COR-L47 (cell line): ENCODE data around the gene KRTAP17-1.
"Not testable (repeated sequence)": the region's sequence is repeated elsewhere in the genome, so short reads cannot be mapped to it uniquely, and the experiment has no call there.

Experiments used
- DNase-seq: peaks from one replicate; lab custom pipeline; 2025; lab: John Stamatoyannopoulos, UW

KRTAP17-1 gene

GRCh38 chr17:41302981-41303380 lies 12.5 kb downstream of the KRTAP17-1 start:
- no peak for DNase-seq

- DNase-seq: no peak
These were observed 13.3 kb downstream of the KRTAP17-1 start, which contains the start of gene KRTAP29-1 for GRCh38 chr17:41301916-41302901. Gene KRTAP29-1, minus strand, starts transcription at chr17:41302851. Its CDS starts 0 bp downstream, at chr17:41302851.

GRCh38 chr17:41301204-41301790 lies 14.2 kb downstream of the KRTAP17-1 start:
- DNase-seq: no peak

GRCh38 chr17:41298458-41299135 lies 16.9 kb downstream of the KRTAP17-1 start:
- DNase-seq: no peak

- no peak for DNase-seq
These were observed 18.7 kb downstream of the KRTAP17-1 start for GRCh38 chr17:41296846-41297245.

GRCh38 chr17:41294016-41294415 lies 21.5 kb downstream of the KRTAP17-1 start:
- DNase-seq: no peak

GRCh38 chr17:41287050-41287449 lies 28.5 kb downstream of the KRTAP17-1 start:
- DNase-seq: no peak

GRCh38 chr17:41284546-41284945 lies 31.0 kb downstream of the KRTAP17-1 start:
- no peak for DNase-seq

- DNase-seq: no peak
These were observed 31.5 kb downstream of the KRTAP17-1 start for GRCh38 chr17:41284043-41284442.

GRCh38 chr17:41278176-41278955 lies 37.1 kb downstream of the KRTAP17-1 start:
- DNase-seq: no peak

GRCh38 chr17:41275648-41276190 lies 39.8 kb downstream of the KRTAP17-1 start, which contains the start of gene KRTAP9-7:
Gene KRTAP9-7, plus strand, starts transcription at chr17:41275698. Its CDS starts 0 bp downstream, at chr17:41275698.
- DNase-seq: not testable (repeated sequence)

- DNase-seq: no peak
These were observed 43.7 kb downstream of the KRTAP17-1 start for GRCh38 chr17:41271858-41272257.

- not testable (repeated sequence) for DNase-seq
These were observed 44.2 kb downstream of the KRTAP17-1 start for GRCh38 chr17:41271323-41271722.

GRCh38 chr17:41267711-41268110 lies 47.8 kb downstream of the KRTAP17-1 start:
- no peak for DNase-seq

- DNase-seq: no peak
These were observed 50.4 kb downstream of the KRTAP17-1 start, which contains the start of gene KRTAP9-6 for GRCh38 chr17:41265078-41265477. Gene KRTAP9-6, plus strand, starts transcription at chr17:41265378. Its CDS starts 0 bp downstream, at chr17:41265378.
